ENCODE results near the gene CFAP99.
A peak's percentile ranks its signal among the peaks of the same experiment; 100 is the strongest.

Gene CFAP99

GRCh38 chr4:2411786-2412510, 6.8 kb upstream of the CFAP99 start:
- no peak overlapping the region for H3K4me3 ChIP-seq (replicated peaks; ENCODE audit: low read depth, low read length)
- no peak for DNase-seq (ENCODE audit: extremely low read depth, low read depth)
- no peak for TF ChIP-seq CTCF (IDR thresholded peaks at IDR 0.05; ENCODE audit: low read depth, low read length, missing control alignments)

GRCh38 chr4:2412534-2412884, 6.2 kb upstream of the CFAP99 start:
- TF ChIP-seq CTCF (IDR thresholded peaks at IDR 0.05; ENCODE audit: low read depth, low read length, missing control alignments): no peak
- DNase-seq (ENCODE audit: extremely low read depth, low read depth): no peak
- H3K4me3 ChIP-seq (replicated peaks; ENCODE audit: low read depth, low read length): peak overlapping the region; percentile 37

GRCh38 chr4:2412885-2413716, 5.7 kb upstream of the CFAP99 start:
- TF ChIP-seq CTCF (IDR thresholded peaks at IDR 0.05; ENCODE audit: low read depth, low read length, missing control alignments): peak; percentile 65
- peak; percentile 75 for DNase-seq (ENCODE audit: extremely low read depth, low read depth)
- H3K4me3 ChIP-seq (replicated peaks; ENCODE audit: low read depth, low read length): peak overlapping the region; percentile 37

- TF ChIP-seq CTCF (IDR thresholded peaks at IDR 0.05; ENCODE audit: low read depth, low read length, missing control alignments): no peak
- no peak for DNase-seq (ENCODE audit: extremely low read depth, low read depth)
- H3K4me3 ChIP-seq (replicated peaks; ENCODE audit: low read depth, low read length): no peak overlapping the region
Observed at GRCh38 chr4:2413821-2414610, 4.7 kb upstream of the CFAP99 start.

GRCh38 chr4:2415213-2415612, 3.5 kb upstream of the CFAP99 start:
- TF ChIP-seq CTCF (IDR thresholded peaks at IDR 0.05; ENCODE audit: low read depth, low read length, missing control alignments): no peak
- DNase-seq (ENCODE audit: extremely low read depth, low read depth): no peak
- H3K4me3 ChIP-seq (replicated peaks; ENCODE audit: low read depth, low read length): no peak overlapping the region

- H3K4me3 ChIP-seq (replicated peaks; ENCODE audit: low read depth, low read length): no peak overlapping the region
- no peak for DNase-seq (ENCODE audit: extremely low read depth, low read depth)
- TF ChIP-seq CTCF (IDR thresholded peaks at IDR 0.05; ENCODE audit: low read depth, low read length, missing control alignments): no peak
Observed at GRCh38 chr4:2415881-2416563, 2.7 kb upstream of the CFAP99 start.

Data from HFF-Myc (cell line).